GM15510 (cell line): ENCODE results near the gene CBLB.

ENCODE experiments used
- POLR2A ChIP-seq: IDR thresholded peaks from 3 replicates; pipeline ENCODE4 v1.6.1; 2011; ENCODE audit warnings: borderline replicate concordance; ENCODE audit not compliant: insufficient read length; ENCODE audit errors: extremely low read depth

Gene CBLB

DNA sequence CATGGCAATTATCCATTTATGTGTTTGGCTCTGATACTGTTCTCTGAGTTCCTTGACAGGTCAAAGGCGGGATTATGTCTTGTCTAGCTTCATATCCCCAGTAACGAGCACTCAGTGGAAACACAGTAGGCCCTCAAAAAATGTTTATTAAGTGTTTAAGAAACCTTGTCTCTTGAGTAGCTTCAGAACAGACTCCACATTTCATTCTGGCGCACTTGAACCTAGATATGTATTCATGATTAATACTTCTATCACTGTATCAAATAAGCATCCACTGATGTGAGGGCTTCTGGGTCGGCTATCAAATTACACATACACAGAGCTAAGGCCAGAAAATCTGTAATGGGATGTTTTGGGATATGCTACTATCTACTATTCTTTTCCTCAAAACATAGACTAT is 4.6 kb downstream of the CBLB start:
- TF ChIP-seq POLR2A = no peak

DNA sequence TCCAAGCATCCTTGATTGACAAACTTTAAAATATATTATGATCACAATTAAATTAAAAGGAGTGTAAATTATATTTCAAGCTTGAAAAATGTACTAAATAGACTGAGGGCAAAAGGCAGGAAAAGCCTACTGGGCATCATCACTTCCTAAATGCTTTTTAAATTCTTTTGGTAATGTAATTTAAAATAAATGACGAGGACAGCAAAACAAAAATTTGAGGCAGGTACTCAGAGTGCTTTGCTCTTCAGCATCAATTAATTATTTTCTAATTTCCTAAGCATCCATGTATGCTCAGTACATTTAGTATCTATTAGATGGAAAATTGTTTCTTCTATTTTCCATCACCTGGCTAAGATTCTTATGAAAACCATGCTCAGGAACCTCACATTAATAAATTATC is 5.2 kb downstream of the CBLB start:
- no peak for TF ChIP-seq POLR2A

DNA sequence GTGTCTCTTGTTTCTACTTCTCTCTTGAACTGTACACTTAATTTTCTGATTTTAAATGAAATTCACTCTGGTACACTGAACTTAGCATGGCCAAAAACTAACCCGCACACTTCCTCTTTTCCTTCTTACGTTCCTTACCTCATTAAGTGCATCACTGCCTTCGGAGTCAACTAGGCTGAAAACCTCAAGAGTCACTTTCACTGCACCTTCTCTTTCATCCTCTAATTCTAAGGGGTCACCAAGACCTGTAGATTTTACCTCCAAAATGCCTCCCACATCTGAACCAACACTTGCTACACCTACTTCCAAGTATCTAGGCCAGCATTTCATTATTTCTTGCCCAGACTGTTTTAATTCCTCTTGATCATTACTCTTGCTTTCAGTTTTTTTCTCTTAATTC is 6.6 kb downstream of the CBLB start:
- TF ChIP-seq POLR2A = no peak

DNA sequence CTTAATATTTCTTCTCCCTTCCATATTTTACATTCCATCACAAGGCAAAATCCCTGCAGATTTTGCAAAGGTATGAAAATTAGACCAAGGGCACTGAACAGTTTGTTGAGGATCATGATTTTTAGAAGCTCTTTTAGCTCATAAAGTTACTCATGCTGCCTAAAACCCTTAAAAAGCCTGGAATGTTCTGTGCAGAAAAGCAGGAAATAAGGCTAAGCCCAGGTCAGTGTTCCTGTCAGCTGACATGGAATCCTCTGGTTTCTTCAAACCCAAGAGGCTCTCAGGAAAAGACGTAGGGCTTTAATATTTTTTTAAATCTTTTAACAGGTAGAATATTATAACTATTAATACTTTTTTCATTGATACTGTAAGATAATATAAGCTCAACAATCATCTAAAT is 8.2 kb downstream of the CBLB start:
- no peak for TF ChIP-seq POLR2A

DNA sequence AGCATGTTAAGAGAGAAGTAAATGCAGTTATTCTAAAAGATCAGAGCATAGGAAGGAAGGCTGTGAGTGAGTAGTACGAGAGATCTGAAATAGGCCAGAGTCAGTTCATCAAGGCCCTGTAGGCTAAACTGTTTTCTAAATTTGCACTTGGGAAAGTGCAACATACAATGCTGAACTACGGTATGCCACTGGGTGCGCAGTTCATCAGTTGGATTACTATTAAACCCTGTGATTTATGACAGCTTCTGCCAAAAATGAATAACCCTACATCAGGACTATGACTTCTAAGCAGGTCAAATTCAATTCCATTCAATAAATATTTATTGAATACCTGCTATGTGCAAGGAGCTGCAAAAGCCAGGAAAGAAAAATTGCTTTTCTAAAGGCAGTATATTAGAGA is 10.8 kb downstream of the CBLB start:
- TF ChIP-seq POLR2A = no peak

DNA sequence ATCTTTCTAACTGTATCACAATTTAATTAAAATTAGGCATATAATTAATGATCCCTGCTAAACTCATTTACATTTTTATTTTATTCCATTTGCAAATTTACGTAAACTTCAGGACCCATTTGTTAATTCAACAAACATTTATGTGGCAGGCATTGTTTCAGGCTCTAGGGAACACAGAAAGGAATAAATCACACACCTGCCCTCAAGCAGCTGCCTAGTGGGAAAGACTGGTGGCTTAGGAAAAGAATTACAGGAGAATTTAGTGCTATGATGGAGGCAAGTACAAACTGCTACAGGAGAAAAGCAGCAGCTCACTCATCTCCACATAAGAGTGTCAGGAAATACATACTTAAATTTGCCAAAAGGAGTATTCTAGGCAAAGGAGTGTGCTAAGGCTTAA is 11.2 kb downstream of the CBLB start:
- no peak for TF ChIP-seq POLR2A

DNA sequence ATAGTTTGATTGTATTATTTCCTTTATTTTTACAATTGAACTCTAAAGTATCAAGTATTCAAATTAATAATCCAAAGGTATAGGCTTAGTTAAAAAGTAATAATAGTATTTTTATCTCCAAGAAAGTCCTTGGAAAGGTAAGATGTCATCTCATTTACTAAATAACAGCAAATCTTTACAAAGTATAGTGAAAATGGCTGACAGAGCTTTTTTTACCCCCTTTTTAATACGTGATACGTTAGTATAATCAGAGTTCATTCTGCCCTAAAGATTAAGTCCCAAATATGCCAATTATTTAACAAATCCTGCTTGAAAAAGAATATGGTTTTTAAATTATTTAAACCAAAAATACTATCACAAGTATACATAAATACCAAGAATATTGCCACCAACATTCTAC is 12.2 kb downstream of the CBLB start:
- no peak for TF ChIP-seq POLR2A

DNA sequence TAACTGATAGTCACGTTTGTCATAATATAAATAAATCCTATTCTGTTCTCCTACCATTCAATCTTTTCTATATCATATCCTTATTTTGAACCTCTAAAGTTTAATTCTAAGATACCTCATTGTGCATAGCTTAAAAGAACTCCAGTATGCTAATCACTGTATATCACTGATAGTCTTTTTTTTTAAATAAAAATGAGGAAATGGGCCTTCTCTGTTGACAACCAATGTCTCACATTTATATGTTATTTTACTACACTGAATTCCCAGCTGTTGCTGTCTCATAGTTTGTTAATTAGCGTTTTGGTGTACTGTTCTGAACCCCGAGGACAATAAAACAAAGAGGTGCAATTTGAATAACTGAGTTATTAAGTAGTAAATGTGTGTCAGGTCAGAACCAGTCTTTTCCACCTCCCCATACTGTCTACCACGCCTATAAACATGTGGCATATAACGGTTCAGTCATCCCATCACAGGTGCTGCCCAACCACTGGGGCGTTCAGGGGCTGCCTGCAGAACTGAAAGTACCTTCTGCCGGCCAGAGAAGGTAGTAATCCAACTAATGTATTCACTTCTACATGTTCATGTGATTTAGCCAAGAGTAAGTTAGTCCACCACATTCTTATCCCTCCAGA is 14.9 kb downstream of the CBLB start:
- TF ChIP-seq POLR2A = no peak

DNA sequence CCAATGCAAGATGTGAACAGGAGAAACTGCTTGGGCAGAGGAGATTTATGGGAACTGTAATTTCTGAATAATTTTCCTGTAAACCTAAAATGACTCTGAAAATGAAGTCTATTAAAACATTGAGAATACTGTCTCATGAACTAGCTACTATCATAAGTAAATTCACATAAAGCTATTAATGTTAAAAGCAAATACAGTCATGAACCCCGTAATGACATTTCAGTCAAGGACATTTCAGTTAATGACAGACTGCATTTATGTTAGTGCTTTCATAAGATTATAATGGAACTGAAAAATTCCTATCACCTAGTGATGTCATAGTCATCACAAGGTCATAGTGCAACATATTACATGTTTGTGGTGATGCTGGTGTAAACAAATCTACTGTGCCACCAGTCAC is 17.2 kb downstream of the CBLB start:
- no peak for TF ChIP-seq POLR2A

DNA sequence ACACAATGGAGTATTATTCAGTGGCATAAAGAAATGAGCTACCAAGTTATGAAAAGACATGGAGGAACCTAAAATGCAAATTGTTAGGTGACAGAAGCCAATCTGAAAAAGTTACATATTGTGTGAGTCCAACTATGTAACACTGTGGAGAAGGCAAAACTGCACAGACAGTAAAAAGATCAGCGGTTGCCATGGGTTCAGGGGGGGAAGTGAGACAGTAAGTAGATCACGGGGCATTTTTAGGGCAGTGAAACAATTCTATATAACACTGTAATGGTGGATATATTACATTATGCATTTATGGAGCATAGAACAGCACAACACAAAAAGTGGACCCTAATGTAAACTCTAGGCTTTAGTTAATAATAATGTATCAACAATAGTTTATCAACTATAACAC is 17.6 kb downstream of the CBLB start:
- no peak for TF ChIP-seq POLR2A

DNA sequence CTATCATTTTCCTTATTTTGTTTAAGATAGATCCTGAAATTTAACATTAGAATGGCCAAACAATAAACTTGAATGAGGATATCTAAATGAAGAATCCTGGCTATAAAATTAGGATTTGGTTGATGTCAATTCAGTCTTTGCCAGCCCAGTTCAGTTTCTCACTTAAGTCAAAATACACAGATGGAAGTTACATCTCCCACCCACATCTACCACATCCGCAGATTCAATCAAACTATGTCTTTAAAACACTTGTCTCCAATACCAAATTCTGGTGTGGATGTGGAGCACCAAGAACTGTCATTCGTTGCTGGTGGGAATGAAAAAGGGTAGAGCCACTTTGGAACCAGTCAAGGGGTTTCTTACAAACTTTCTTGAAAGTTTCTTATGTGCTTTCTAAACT is 18.2 kb downstream of the CBLB start:
- no peak for TF ChIP-seq POLR2A

DNA sequence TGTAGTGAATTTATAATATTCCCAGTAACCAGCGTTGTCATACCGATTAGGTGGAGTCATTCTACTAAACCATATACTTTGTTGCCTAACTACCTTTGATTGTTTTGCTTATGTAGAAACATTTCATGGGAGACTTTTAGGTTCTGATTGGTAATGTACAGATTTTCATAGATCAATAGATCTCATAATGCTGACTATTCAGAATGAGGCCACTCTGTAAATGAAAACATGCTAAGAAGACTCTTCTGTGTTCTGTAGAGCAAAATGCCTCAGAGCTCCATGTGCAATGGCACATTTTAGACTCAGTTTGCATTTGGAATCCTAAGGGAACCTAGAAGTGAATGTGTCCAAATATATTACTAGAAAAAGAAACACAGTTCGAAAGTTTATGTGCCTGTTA is 20.0 kb downstream of the CBLB start:
- no peak for TF ChIP-seq POLR2A

DNA sequence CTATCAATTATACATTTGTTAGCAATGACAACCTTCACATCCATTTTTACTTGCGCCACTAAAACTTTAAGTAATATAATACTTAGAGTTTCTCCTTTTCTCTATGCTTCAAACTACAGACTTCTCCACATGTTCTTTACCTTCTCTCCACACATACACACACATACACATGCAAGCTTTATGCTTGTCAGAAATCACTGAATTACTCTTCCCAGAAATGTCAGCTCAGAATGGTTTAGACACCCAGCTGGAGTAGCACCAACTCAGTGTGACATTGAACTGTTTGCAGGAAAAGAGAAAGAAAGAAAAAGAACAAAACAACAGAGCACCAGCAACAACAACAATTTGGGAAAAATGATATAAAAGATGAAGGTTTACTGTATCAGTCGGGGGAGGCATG is 20.9 kb downstream of the CBLB start:
- no peak for TF ChIP-seq POLR2A

DNA sequence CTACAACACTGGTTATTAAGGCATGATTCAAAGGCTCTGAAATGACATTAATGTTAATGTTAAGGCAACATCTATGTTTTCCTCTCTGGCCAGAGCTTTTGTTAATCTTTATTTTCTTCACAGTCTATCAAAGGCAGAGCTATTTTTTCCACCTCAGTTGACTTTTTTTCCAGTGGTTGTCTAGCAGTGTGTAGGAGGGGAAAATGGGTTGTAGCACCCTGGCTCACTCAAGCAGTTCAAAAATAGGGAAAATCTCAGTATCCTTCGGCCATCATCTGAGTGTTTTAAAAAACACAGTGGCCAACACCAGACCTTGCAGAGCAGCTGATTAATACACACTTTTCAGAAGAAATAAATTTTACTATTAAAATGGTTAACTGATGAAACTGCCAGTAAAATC is 21.4 kb downstream of the CBLB start:
- TF ChIP-seq POLR2A = no peak

DNA sequence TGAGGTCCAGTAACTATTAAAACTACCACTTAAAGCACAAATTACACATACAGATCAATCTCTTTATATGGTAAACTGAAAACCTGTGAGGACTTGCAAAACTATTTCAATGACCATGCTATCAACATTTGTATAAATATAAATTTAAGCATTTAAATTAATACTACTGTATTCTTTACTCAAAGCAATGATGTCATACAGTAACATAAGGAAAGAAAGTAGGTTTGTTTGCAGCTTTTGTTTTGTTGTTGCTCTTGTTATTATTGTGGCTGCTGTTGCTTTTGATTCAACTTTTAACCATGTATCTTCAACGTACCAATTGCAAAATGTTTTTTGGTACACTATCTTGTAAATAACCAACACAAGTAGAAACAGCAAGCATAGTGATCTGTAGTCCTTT is 22.0 kb downstream of the CBLB start:
- TF ChIP-seq POLR2A = no peak

DNA sequence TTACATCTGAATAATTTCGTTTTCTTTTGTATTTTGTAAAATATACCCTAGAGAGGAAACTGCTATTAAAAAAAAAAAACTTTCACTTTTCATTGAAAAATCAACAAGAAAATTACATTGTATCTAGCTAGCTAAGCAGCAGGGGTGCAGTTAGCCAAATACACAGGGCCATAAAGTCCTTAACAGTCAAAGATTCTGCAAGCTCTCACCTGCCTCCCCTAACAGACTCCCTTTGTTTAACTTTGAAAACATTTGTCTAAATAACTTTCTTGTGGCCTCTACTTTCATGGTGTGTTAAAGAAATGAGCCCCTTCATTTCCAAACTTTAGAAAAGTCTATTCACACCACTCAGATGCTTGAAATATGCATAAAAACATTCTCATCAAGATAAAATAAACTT is 23.3 kb downstream of the CBLB start:
- TF ChIP-seq POLR2A = no peak

DNA sequence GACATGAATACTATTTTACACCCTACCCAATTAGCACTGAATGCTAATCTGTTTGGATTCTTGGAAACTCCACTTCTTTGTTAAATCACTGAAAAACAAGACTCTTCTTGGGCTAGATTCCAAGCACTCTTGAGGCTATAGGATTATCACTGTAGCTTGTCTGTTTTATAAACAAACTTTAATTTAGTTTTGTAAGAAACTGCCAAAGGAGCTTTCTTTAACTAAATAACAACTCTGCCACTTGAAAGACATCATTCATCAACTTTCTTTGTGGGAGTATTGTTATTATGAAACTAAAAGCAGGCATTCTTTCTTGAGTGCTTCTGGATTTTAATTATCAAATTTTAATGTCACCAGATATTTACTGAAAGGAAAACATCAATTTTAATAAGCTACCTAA is 24.1 kb downstream of the CBLB start:
- no peak for TF ChIP-seq POLR2A

DNA sequence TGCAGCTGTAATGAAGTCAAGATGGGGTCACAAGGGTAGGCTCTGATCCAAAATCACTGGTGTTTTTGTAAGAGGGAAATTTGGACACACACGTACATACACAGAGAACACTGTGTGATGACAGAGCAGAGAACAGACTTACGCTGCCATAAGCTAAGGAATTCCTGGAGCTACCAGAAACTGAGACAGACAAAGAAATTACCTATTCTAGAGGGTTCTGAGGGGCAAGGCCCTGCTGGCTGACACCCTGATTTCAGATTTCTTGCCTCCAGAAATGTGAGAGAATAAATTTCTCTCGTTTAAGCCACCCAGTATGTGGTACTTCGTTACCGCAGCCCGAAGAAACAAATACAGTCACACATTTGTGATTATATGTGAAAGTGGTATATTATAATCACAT is 24.8 kb downstream of the CBLB start:
- TF ChIP-seq POLR2A = no peak

DNA sequence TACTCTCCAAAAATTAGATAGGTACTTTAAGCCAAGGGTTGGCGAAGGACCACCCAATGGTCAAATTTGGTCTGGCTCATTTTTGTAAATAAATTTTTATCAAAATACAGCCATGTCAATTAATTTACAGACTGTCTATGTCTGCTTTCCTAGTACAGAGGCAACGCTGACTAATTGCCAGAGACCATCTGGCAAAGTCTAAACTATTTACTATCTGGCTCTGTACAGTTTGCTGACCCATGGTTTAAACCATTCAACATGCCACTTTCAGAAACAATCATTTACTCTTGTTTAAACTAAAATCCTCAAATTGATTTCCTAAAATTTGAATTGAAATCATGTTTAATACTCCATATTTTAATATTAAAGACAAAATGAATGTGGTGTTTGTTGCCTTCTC is 25.9 kb downstream of the CBLB start:
- no peak for TF ChIP-seq POLR2A

DNA sequence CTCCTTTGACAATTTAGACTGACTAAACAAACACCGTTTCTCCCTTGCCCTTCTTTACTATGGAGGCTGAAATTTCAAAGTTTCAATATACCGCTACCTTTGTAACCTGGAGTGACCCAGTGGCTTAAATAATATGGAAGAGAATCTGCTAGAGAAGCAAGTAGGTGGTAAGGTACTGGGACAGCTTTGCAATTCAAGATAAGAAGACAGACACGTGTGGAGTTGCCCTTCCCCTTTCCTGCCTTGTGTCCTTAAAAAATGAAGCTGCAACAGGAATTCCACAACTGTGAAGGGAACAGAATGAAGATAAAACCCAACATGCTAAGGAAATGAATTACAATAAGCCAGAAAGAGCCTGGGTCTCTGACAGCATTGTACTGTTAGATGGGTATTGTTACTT is 26.4 kb downstream of the CBLB start:
- no peak for TF ChIP-seq POLR2A
